ENCODE results near the gene PLA2G4A.

DNA sequence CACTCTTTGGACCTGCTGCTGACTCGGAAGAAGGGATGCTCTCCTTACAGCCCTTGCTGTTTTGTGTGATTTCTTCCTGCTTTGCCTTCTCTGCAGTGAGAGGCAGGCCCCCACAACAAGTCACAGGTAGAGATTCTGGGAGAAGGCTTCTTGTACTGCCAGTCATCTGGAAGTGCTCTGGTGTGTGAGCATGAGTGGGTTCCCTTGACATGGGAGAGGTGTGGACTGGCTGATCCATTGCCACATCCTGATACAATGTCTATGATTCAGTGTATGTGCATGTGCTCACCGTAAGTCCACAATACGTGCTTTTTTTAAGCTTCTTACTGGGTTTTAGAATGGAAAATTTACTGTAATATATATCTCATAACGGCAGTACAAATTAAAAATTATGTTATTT is 46.0 kb upstream of the PLA2G4A start:
- TF ChIP-seq, protein P1, sequence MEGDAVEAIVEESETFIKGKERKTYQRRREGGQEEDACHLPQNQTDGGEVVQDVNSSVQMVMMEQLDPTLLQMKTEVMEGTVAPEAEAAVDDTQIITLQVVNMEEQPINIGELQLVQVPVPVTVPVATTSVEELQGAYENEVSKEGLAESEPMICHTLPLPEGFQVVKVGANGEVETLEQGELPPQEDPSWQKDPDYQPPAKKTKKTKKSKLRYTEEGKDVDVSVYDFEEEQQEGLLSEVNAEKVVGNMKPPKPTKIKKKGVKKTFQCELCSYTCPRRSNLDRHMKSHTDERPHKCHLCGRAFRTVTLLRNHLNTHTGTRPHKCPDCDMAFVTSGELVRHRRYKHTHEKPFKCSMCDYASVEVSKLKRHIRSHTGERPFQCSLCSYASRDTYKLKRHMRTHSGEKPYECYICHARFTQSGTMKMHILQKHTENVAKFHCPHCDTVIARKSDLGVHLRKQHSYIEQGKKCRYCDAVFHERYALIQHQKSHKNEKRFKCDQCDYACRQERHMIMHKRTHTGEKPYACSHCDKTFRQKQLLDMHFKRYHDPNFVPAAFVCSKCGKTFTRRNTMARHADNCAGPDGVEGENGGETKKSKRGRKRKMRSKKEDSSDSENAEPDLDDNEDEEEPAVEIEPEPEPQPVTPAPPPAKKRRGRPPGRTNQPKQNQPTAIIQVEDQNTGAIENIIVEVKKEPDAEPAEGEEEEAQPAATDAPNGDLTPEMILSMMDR (IDR thresholded peaks at IDR 0.05; ENCODE audit: low read length), result no peak
- TF ChIP-seq EZH2 (IDR thresholded peaks at IDR 0.05; ENCODE audit: borderline replicate concordance, low read length), result no peak

Data from OCI-LY1 (cell line).